GM18868 (cell line): Measurements from ENCODE around the gene KRTAP9-8.
"Not testable (repeated sequence)": the region's sequence is repeated elsewhere in the genome, so short reads cannot be mapped to it uniquely, and the experiment has no call there.

Experiments used
- ATAC-seq: cut with Tn5 transposase; IDR thresholded peaks from one replicate; pipeline ENCODE4 v1.9.1; 2021; ENCODE audit warnings: mild to moderate bottlenecking, moderate library complexity; ENCODE audit not compliant: unreplicated experiment

KRTAP9-8 gene

DNA sequence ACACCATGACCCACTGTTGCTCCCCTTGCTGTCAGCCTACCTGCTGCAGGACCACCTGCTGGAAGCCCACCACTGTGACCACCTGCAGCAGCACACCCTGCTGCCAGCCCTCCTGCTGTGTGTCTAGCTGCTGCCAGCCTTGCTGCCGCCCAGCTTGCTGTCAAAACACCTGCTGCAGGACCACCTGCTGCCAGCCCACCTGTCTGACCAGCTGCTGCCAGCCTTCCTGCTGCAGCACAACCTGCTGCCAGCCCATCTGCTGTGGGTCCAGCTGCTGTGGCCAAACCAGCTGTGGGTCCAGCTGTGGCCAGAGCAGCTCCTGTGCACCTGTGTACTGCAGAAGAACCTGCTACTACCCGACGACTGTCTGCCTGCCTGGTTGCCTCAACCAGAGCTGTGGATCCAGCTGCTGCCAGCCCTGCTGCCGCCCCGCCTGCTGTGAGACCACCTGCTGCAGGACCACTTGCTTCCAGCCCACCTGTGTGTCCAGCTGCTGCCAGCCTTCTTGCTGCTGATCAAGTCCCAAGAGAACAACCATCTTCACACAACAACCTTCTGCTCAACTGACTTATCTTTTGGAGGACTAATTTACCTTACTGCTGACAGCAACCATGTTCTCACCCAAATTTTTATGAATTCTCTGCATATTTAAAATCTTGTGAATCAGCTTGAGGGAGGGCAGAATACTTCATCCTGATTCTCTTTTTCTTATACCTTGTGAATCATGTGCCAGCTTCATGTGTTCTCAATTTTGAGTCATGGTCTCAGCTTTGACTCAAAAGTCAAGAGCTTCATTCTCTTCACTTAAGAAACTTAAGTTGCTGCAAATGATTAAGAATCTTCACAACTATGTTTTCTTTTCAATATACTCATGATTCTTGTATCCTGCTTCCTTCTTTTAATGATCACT lies 17.8 kb downstream of the KRTAP9-8 start, which contains the start of gene KRTAP9-9:
TSS of gene KRTAP9-9 (plus strand) at position 4 of the 910 bp plus-strand sequence.
- ATAC-seq: not testable (repeated sequence)

DNA sequence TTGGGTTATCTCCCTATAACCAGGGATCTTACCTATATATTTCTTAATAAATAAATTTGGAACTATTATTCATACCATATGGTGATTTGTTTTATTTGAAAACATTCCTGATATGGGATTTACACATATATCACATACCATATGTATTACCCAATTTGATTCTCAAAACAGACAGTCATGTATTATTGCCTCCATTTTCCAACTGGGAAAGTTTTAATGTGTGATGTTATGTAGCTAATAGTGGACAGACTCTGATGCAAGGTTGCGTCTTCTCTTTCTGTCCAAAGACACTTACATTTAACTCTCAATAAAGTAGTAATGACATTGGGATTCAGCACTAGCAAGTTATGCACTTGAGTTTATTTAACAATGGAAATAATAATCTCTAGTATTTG lies 18.5 kb downstream of the KRTAP9-8 start:
- no peak for ATAC-seq

DNA sequence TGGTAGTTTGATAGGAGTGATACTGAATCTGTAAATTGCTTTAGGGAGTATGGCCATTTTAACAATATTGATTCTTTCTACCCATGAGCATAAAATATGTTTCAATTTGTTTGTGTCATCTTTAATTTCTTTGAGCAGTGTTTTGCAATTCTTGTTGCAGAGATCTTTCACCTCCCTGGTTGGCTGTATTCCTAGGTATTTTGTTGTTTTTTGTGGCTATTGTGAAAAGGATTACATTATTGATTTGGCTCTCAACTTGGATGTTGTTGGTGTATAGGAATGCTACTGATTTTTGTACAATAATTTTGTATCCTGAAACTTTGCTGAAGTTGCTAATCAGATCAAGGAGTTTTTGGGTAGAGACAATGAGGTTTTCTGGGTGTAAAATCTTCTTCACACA lies 20.6 kb downstream of the KRTAP9-8 start:
- no peak for ATAC-seq

DNA sequence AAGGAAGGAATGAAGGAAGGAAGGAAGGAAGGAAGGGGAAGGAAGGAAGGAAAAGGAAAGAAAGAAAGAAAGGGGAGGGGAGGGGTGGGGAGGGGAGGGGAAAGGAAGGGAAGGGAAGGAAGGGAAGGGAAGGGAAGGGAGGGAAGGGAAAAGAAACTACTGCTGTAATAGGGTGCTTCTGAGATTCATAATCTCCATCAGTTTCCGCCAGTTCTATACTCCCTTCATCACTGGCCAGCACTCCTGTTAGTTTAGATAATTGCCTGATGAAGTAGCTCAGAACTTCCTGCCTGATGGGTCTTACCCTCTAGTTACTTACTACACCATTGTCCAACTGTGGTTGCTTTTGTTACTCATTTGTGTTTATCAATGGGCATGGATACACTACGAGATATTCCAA lies 25.4 kb downstream of the KRTAP9-8 start:
- ATAC-seq: no peak

DNA sequence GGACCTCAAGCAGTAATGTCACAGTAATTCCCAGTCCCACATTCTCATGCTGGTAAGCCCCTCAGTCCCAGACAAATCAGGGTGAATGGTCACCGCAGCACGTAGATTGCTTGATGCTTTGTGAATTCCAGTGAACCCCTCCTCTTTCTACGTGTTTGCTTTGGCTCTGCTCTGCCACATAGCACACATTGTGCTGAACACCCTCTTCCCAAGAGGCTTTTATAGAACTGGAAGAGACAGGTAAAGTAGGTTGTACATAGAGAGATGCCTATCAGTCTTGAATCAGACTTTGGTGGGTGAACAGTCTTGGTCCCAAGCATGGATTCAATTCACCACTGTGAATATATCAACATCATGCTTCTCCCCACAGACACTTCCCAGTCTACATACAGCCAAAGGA lies 26.8 kb downstream of the KRTAP9-8 start:
- ATAC-seq: no peak

DNA sequence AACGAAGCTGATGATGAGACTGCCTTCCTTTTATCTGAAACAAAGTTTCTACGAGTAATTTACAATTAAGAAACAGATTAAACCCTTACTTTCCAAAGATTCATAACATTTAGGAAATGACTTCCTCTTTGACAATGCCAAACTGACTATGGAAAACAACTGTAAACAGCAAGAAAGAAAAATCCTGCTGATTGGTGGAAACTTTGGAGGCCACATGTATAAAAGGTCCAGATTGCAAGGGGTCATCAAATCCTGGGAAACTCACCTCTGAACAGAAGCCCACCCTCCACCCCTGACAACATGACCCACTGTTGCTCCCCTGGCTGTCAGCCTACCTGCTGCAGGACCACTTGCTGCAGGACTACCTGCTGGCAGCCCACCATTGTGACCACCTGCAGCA lies 27.3 kb downstream of the KRTAP9-8 start, which contains the start of gene KRTAP9-6:
TSS of gene KRTAP9-6 (plus strand) at position 301 of the 400 bp plus-strand sequence. CDS start at position 301, 0 bp downstream.
- no peak for ATAC-seq

DNA sequence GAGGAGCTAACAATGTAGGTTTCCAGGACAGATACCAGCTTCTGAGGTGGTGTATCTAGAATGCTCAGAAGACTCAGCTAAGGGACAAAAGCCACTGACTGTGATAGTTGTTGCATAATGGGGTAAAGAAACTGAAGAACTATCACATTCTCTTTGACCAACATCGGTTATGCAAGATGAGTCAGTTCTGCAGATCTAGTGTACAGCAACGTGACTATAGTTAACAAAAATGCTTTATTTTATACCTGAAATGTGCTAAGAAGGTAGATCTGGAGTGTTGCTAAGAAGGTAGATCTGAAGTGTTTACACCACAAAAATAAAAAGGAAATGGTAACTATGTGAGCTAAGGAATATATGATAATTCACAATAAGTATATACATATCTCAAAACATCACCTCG lies 29.9 kb downstream of the KRTAP9-8 start:
- no peak for ATAC-seq

DNA sequence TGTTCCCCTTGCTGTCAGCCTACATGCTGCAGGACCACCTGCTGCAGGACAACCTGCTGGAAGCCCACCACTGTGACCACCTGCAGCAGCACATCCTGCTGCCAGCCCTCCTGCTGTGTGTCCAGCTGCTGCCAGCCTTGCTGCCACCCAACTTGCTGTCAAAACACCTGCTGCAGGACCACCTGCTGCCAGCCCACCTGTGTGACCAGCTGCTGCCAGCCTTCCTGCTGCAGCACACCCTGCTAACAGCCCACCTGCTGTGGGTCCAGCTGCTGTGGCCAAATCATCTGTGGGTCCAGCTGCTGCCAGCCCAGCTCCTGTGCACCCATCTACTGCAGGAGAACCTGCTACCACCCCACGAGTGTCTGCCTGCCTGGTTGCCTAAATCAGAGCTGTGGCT lies 33.5 kb downstream of the KRTAP9-8 start:
- not testable (repeated sequence) for ATAC-seq

DNA sequence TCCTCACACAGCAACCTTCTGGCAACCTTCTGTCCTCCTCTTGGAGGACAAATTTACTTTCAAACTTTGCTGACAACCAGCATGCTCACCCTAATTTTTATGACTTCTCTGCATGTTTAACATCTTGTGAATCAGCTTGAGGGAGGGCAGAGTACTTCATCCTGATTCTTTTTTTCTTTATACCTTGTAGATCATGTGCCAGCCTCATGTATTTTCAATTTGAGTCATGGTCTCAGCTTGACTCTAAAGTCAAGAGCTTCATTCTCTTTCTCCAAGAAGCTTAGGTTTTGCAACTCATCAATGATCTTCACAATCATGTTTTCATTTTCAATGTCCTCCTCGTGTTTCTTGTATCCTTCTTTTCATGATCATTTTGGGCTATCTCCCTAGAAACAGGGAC lies 34.1 kb downstream of the KRTAP9-8 start:
- no peak for ATAC-seq

DNA sequence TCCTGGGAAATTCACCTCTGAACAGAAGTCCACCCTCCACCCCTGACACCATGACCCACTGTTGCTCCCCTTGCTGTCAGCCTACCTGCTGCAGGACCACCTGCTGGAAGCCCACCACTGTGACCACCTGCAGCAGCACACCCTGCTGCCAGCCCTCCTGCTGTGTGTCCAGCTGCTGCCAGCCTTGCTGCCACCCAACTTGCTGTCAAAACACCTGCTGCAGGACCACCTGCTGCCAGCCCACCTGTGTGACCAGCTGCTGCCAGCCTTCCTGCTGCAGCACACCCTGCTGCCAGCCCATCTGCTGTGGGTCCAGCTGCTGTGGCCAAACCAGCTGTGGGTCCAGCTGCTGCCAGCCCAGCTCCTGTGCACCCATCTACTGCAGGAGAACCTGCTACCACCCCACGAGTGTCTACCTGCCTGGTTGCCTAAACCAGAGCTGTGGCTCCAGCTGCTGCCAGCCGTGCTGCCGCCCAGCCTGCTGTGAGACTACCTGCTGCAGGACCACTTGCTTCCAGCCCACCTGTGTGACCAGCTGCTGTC lies 37.9 kb downstream of the KRTAP9-8 start, which contains the start of gene KRTAP9-7:
TSS of gene KRTAP9-7 (plus strand) at position 51 of the 543 bp plus-strand sequence. CDS start at position 51, 0 bp downstream.
- ATAC-seq: not testable (repeated sequence)

DNA sequence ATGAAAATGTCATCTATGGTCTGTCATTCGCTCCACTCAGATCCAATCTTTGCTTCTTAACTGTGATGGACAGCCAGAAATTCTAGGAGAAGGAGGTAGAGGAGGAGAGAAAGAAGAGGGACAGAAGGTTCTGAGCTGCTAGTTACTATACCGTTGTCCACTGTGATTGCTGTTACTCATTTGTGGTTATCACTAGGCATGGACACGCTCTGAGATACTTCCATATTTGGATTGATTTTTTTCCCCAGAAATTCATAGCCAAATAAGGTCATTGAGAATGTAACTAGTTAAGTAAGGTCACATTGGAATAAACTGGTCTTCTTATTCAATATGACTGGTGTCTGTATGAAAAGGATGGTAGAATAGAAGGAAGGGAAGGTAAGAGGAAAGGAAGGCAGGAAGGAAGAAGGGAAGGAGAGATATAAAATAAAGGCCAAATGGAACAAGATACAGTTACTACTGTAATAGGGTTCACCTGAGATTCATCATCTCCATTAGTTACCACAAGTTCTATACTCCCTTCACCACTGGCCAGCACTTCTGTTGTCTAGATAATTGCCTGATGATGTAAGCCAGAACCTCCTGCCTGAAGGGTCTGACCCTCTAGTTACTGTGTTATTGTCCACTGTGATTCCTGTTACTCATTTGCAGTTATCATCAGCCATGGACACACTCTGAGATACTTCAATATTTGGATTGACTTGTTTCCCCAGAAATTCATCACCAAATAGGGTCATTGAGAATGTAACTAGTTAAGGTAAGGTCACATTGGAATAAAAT lies 40.6 kb downstream of the KRTAP9-8 start:
- no peak for ATAC-seq

DNA sequence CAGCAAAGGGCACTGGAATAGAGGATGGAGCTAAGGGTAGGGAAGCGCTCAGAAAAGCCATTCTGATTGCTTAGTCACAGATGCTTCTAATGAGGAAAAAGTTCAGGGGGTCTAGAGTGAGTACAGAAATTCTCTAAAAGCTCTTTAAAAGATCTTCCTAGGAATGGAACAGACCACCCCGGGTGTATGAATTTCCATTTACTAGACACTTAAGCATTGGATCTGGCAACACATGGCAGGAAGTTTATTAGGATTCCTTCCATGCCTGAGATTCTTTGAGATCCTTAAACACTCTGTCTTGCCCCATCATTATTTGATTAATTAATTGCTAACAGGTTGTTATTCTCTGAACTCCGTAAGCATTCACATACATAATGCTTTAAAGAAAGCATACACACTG lies 46.2 kb downstream of the KRTAP9-8 start:
- no peak for ATAC-seq

DNA sequence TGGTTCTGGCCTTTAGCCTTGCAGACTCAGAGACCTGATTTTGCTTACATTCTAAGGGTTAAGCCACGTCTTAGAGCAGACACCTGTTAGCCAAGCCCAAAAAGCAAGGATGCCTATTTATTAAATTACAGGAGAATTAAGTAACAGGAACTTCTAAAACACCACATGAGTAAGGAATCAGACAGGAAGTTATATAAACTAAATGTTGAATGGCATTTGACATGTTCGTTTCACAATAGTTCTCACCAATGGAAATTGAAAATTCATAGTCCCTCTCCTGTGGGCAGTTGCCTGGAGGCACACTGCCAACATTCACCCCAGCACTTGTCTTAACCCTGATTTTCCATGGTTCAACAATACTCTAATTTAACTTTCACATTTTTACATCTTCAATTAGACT lies 46.7 kb downstream of the KRTAP9-8 start:
- no peak for ATAC-seq

DNA sequence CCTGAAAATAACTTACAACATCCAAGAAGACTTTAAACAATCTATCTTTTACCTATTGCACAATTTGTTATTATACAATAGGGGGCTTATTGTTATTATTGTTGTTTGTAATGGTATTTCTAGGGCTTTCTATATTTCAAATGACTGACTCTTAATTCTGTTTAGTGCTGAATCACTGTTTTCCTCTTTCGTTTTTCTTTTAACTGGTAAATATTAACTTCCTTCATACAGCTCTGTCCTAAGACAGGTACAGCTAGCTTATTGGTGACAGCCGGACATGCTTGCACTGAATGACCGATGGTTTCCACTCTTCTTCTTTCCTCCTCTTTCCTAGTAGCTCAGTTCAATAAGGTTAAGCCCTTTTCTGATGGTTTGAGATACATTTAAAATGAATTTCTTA lies 49.3 kb downstream of the KRTAP9-8 start:
- no peak for ATAC-seq
